GM19035 (cell line): Measurements from ENCODE around the gene HOXA11.

Source experiments
- ATAC-seq: cut with Tn5 transposase; IDR thresholded peaks from one replicate; pipeline ENCODE4 v1.9.1; 2021; ENCODE audit not compliant: unreplicated experiment

HOXA11 gene

GRCh38 chr7:27194002-27194352, 8.9 kb upstream of the HOXA11 start:
- no peak for ATAC-seq

DNA sequence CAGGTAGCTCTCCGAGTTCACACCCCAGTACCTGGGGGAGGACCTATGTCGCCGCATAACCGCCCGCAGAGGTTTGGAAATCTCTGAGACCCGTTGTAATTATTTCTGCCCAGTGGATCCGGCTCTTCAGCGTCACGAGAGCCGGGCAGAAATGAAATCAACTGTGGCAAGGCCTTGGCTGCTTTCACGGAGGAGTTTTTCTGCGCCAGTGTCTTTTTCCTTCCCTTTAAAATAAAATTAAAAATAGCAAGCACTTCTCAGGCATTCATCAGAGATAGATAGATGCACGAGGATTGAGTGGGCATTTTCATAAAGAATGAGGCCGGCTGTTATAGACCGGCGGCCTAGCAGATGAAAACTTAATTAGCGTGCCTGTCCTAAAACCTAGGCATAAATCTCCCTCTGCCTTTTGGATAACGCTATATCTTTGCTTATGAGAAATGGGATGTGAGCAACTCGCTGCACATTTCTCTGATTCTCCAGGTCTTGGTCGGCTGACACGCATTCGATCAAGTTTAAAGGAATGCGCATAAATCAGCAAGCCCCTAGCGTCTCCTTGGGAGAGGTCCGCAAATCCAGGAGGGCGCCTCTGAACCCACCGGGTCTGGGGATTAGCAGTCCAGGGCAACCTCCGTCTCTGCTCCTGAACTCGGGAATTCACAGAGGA, 8.4 kb upstream of the HOXA11 start:
- no peak for ATAC-seq

DNA sequence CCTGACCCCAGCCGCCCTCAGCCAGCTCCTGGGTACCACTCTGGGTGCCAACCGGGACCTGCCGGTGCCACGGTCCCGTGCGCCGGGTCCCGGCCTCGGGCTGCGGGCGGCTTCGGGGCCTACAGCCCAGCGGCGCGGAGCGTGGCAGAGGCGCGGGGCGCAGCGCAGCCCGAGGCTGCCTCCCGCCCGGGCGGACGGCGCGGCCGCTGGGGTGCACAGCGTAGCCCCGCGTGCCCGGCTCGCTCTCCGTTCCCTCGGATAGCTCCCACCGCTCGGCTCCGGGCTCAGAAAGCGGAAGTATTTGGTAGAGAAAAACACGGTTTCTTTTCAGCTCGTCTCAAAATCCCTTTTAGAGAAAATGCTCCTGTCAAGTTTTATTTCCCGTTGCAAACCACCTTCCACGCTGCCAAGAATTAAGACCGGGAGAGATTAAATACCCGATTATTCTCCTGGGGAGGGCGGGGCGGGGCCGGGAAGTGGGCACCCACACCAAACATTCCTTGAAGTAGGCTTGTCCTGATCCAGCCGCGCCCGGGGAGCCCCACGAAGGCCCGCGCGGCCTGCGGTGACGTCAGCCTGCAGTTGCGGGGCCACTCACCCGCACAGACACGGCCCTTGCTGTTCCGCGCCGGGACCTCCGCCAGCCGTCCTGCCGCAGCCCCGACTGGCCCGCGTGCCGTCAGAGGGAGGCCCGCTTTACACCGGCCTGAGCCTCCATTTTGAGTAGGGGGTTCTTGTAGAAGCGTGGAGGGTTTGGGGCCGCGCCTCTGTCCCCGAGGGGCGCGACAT, 7.7 kb upstream of the HOXA11 start:
- no peak for ATAC-seq

GRCh38 chr7:27191833-27192545, 7.0 kb upstream of the HOXA11 start:
- ATAC-seq: no peak

- no peak for ATAC-seq
These were observed 6.2 kb upstream of the HOXA11 start for GRCh38 chr7:27191161-27191731.

DNA sequence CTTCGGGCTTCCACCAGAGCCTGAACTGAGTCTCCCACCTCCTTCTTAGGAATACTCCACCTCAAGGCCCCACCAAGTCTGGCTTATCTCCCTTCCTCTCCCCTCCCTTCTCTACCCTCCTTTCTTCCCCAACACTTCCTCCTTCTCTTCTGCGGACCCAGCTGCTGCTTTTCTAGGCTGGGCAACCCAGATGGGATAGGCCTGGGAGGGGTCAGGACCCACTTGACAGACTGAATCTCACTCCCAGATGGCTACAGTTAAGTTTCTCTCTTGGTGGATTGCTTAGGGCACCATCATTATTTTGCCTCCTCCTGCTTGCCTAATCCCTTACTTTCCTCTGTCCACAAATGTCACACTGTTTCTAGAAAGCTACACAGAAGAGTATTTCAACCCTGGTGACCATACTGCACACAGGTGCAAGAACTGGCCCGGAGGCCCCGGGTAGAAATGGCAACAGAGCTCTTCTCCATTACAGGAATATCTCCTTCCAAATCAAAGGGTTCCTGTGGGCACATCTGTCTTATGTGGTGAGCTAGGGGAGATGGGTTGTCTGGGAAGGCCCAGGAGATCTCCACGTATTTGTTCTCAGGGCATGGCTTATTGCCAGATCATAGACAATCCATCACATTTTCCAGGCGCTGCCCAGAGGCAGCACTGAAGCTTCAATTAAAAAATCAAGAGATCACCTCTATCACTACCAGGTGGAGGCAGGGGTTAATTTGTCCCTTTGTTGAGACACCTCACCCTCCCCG, 5.1 kb upstream of the HOXA11 start:
- no peak for ATAC-seq

DNA sequence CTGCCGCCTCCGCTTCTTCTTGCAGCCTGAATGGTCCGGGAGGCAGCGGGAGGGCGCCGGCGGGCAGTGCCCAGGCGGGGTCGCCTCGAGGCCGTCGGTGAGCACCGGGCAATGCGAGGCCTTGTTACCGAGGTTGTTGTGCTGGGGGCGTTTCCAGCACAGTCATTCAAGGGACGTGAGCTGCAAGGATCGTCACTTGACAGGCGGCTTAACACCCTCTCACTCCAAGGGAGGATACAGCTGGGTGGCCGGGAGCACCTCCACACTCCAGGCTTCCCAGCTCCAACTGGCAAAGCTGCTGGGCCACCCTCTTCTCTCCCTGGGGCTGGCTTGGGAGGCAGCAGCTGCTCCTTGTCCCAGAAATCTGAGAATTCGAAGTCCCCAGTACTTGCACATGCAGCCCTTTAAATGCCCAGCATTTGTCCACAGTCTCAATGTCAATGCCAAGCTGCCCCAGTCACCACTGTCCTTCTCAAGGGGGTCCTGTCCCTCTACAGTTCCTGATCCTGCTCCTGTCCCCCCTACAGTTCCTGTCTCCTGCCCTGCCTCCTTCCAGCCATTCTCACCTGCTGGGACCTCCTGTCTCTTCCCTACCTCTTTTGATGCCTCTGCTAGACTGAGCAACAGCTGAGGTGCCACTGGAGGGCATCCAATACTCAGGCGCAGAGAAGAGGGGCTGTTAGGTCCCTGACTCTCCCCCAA, 4.4 kb upstream of the HOXA11 start:
- ATAC-seq: no peak

GRCh38 chr7:27188386-27189294, 3.6 kb upstream of the HOXA11 start:
- no peak for ATAC-seq

GRCh38 chr7:27187475-27188385, 2.7 kb upstream of the HOXA11 start:
- no peak for ATAC-seq

DNA sequence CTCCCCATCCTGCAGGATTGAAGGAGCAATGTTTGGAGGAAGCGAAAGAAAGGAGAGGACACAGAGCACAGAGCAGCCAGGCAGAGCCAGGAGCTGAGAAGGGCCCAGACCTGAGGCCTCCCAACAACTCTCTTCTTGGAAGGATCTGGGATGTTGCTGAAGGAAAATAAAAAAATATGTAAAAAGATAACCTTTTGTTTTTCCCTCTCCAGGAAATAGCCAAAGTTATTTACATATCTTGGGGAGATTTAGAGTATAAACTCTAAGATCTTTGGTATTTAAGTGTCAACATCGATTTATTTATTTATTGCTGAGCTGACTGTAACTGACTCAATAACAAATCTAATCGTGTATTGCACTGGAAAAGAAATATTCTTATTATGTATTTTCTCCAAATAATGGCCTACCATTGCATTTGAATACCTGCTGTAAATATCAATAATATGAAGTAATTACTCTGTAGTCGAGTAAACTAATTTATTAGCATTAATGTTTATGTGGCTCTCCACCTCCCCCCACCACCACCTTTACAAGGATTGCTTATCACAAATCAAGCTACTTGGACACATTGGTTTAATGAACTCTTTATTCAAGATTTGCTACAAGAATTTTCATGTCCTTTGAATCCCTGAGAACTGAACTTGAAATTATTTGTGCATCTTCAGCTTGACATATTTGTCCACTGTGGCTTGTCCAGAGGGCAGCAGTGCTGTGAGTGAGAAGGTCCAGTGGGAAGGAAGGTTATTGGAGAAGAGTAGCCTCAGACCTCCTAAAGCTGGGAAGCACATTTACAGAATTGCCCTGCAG, 1.8 kb upstream of the HOXA11 start:
- ATAC-seq: no peak

DNA sequence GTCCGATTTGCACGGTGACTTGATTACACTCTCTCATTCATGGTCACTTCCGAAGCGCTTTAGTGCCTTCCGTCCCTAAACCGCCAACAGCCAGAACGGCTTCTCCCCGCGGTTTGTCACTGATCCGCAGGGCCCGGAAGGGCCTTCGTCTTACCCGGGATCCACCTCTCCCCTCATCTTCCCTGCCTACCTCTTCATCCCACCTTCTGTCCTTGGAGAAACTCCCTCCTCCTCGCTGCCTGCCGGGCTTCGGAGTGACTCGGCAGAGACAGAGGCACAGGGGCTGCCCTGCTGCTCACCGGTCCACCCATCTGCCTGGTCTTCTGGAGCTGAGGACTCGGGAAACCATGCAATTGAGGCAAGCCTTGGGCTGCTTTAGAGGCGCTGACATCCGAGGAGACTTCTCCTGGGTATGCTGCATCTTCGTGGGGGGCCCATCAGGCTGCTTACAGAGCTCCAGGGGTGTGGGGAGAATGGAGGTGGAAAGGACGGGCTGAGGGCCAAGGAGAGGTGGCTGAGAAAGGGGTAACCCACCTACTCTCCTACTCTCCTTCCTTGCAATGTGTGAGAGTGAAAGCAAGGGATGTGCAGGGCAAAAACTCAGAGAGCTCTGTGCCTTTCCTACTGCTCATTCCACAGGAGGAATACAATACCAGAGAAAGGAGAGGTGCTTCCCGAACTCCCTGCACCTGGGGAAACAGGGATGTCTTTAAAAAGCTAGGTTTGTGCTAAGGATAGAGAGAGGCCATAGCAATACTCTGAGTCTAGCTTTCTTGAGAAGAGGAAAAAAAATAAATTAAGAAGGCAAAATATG, 1.0 kb upstream of the HOXA11 start:
- ATAC-seq: no peak

DNA sequence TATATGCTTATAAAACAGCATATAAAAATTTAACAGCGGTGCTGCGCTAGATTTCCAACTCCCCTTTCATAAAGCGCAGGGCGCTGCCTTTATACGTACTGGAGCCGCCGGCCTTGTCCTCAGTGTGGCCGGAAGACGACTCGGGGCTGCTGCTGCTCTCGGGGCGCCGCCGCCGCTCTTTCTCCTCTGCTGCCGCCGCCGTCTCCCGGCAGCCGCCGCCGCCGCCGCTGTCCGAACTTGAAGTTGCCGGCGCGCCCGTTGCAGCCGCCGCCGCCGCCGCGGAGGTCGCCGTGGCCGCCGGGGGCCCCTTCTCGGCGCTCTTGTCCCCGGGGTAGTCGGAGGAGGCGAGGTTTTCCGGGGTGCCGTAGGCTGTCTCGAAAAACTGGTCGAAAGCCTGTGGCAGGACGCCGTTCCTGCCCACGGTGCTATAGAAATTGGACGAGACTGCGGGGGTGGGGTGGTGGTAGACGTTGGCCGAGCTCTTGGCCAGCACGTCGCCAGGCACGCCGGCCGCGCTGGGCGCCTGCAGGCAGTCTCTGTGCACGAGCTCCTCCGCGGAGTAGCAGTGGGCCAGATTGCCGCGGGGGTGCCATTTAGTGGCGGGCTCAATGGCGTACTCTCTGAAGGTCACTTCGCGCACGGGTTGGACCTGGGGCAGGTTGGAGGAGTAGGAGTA, 557 bp downstream of the HOXA11 start:
- no peak for ATAC-seq

- no peak for ATAC-seq
These were observed 1.2 kb downstream of the HOXA11 start for GRCh38 chr7:27183682-27184336.

GRCh38 chr7:27182861-27183681, 2.0 kb downstream of the HOXA11 start:
- no peak for ATAC-seq
